GM21367 (cell line): Measurements from ENCODE around the gene DCAF15.
"Not testable (repeated sequence)": the region's sequence is repeated elsewhere in the genome, so short reads cannot be mapped to it uniquely, and the experiment has no call there.

ENCODE experiments used
- ATAC-seq: cut with Tn5 transposase; IDR thresholded peaks from one replicate; pipeline ENCODE4 v1.9.1; 2021; ENCODE audit not compliant: unreplicated experiment

DCAF15 gene

GRCh38 chr19:13952154-13952930 is at the start of gene DCAF15:
Gene DCAF15, plus strand, starts transcription at chr19:13952509. Its CDS starts 4 bp downstream, at chr19:13952513.
- ATAC-seq: peak; percentile 95

- ATAC-seq: no peak
Measured at GRCh38 chr19:13902993-13903555, 49.2 kb upstream of the DCAF15 start.

GRCh38 chr19:13905634-13906520 is 46.4 kb upstream of the DCAF15 start, which contains the start of the genes BRME1 and CC2D1A:
Gene BRME1, minus strand, starts transcription at chr19:13906117. Its CDS starts 1,225 bp downstream, at chr19:13904892.
Gene CC2D1A, plus strand, starts transcription at chr19:13906201. Its CDS starts 241 bp downstream, at chr19:13906442.
- peak; percentile 79 for ATAC-seq

GRCh38 chr19:13906521-13906904 is 45.8 kb upstream of the DCAF15 start:
- no peak for ATAC-seq

GRCh38 chr19:13906910-13907309 is 45.4 kb upstream of the DCAF15 start:
- no peak for ATAC-seq

- ATAC-seq: no peak
Measured at GRCh38 chr19:13908674-13909073, 43.6 kb upstream of the DCAF15 start.

- no peak for ATAC-seq
Measured at GRCh38 chr19:13909430-13909829, 42.9 kb upstream of the DCAF15 start.

- ATAC-seq: no peak
Measured at GRCh38 chr19:13913352-13913751, 39.0 kb upstream of the DCAF15 start.

GRCh38 chr19:13914777-13915176 is 37.5 kb upstream of the DCAF15 start:
- no peak for ATAC-seq

- ATAC-seq: no peak
Measured at GRCh38 chr19:13917888-13918406, 34.4 kb upstream of the DCAF15 start.

- ATAC-seq: no peak
Measured at GRCh38 chr19:13918726-13919411, 33.4 kb upstream of the DCAF15 start.

GRCh38 chr19:13920524-13920923 is 31.8 kb upstream of the DCAF15 start:
- ATAC-seq: no peak

- no peak for ATAC-seq
Measured at GRCh38 chr19:13920940-13921747, 31.2 kb upstream of the DCAF15 start.

- ATAC-seq: not testable (repeated sequence)
Measured at GRCh38 chr19:13922118-13922517, 30.2 kb upstream of the DCAF15 start.

- ATAC-seq: no peak
Measured at GRCh38 chr19:13923194-13923987, 28.9 kb upstream of the DCAF15 start.

GRCh38 chr19:13926010-13926409 is 26.3 kb upstream of the DCAF15 start:
- ATAC-seq: no peak

- no peak for ATAC-seq
Measured at GRCh38 chr19:13926715-13927114, 25.6 kb upstream of the DCAF15 start.

- no peak for ATAC-seq
Measured at GRCh38 chr19:13929340-13929739, 23.0 kb upstream of the DCAF15 start.

- ATAC-seq: no peak
Measured at GRCh38 chr19:13929956-13930355, 22.4 kb upstream of the DCAF15 start.
